Glutamatergic neuron (in vitro differentiated cells): ENCODE results near the gene PALLD. TPM values are rescaled to one million over a fixed set of nuclear protein-coding genes. Genes with fewer than 3 reads are reported as not detected.

ENCODE experiments used
- DNase-seq: peaks from one replicate; pipeline ENCODE4 v3.0.0; 2022
- H3K27ac Mint-ChIP-seq: one replicate; pipeline ENCODE4 v1.8.0; 2020; ENCODE audit warnings: mild to moderate bottlenecking, mixed read lengths, inconsistent platforms; ENCODE audit not compliant: unreplicated experiment
- H3K27me3 Mint-ChIP-seq: one replicate; pipeline ENCODE4 v1.8.0; 2020; ENCODE audit warnings: mild to moderate bottlenecking, moderate library complexity, mixed read lengths, inconsistent platforms; ENCODE audit not compliant: unreplicated experiment
- H3K36me3 Mint-ChIP-seq: one replicate; pipeline ENCODE4 v1.8.0; 2020; ENCODE audit warnings: mild to moderate bottlenecking, mixed read lengths, inconsistent platforms; ENCODE audit not compliant: unreplicated experiment
- H3K4me1 Mint-ChIP-seq: one replicate; pipeline ENCODE4 v1.8.0; 2020; ENCODE audit warnings: mild to moderate bottlenecking, low read depth, mixed read lengths, inconsistent platforms; ENCODE audit not compliant: unreplicated experiment
- H3K4me3 Mint-ChIP-seq: one replicate; pipeline ENCODE4 v1.8.0; 2020; ENCODE audit warnings: mild to moderate bottlenecking, mixed read lengths, inconsistent platforms; ENCODE audit not compliant: unreplicated experiment
- H3K9me3 Mint-ChIP-seq: one replicate; pipeline ENCODE4 v1.8.0; 2020; ENCODE audit warnings: mild to moderate bottlenecking, moderate library complexity, mixed read lengths, inconsistent platforms; ENCODE audit not compliant: unreplicated experiment
- CTCF ChIP-seq: fragments of 200-600 bp; sonication (generic); IDR thresholded peaks from one replicate; pipeline ENCODE4 v1.5.0; 2021; ENCODE audit not compliant: partially characterized antibody, unreplicated experiment
- total RNA-seq: library from RNA; stranded (reverse); fragmentation: NEBNext Ultra II Directional; extraction: Animal tissue kit (Norgen Biotek cat#: 25700); gene quantifications from one replicate; pipeline ENCODE4 v1.2.1, GENCODE V29; 2021; ENCODE audit not compliant: unreplicated experiment

Gene PALLD
- total RNA-seq, 1 donor from 2014 or later, result 37.5 TPM

- H3K27ac Mint-ChIP-seq, result peak overlapping the region; percentile 15
- no peaks in the 10 kb centered on the region for H3K9me3 Mint-ChIP-seq
- no peaks in the 10 kb centered on the region for H3K36me3 Mint-ChIP-seq
- DNase-seq, result no peak
- peaks cover 8% of the 10 kb centered on the region for H3K27me3 Mint-ChIP-seq
- peaks cover 7% of the 10 kb centered on the region for H3K4me1 Mint-ChIP-seq
- no peak for TF ChIP-seq CTCF
- no peak overlapping the region for H3K4me3 Mint-ChIP-seq
These were observed 240.3 kb downstream of the PALLD start for GRCh38 chr4:168736860-168737805.

- Mint-ChIP-seq H3K9me3 (no peaks in the 10 kb centered on the region), H3K27me3 (peaks cover 8% of the 10 kb centered on the region), H3K27ac (no peak overlapping the region), H3K36me3 (no peaks in the 10 kb centered on the region), H3K4me3 (no peak overlapping the region), H3K4me1 (peaks cover 7% of the 10 kb centered on the region)
- TF ChIP-seq CTCF, result no peak
- no peak for DNase-seq
These were observed 240.9 kb downstream of the PALLD start for GRCh38 chr4:168737806-168738172.

GRCh38 chr4:168739886-168740285 is 243.0 kb downstream of the PALLD start:
- Mint-ChIP-seq H3K4me3 (no peak overlapping the region), H3K9me3 (no peaks in the 10 kb centered on the region), H3K4me1 (peaks cover 7% of the 10 kb centered on the region), H3K27me3 (peaks cover 6% of the 10 kb centered on the region), H3K27ac (no peak overlapping the region), H3K36me3 (no peaks in the 10 kb centered on the region)
- no peak for DNase-seq
- TF ChIP-seq CTCF, result no peak

- H3K27ac Mint-ChIP-seq, result no peak overlapping the region
- H3K4me1 Mint-ChIP-seq, result peaks cover 7% of the 10 kb centered on the region
- H3K27me3 Mint-ChIP-seq, result peaks cover 6% of the 10 kb centered on the region
- no peaks in the 10 kb centered on the region for H3K9me3 Mint-ChIP-seq
- DNase-seq, result no peak
- H3K36me3 Mint-ChIP-seq, result no peaks in the 10 kb centered on the region
- no peak for TF ChIP-seq CTCF
- H3K4me3 Mint-ChIP-seq, result no peak overlapping the region
These were observed 243.8 kb downstream of the PALLD start for GRCh38 chr4:168740691-168741090.
